ENCODE data around the gene STX4.

The STX4 gene

DNA sequence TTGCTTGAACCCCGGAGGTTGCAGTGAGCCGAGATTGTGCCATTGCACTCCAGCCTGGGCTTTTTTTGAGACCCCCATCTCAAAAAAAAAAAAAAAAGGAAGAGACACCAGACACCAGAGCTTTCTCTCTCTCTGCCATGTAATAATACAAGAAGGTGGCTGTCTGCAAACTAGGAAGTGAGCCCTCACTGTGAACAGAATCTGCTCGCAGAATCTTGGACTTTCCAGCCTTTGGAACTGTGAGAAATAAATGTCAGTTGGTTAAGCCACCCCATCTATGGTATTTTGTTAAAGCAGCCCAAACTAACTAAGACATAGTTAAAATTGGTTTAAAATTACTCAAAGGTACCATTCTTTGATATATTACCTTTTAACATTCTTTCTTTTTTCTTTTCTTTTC, 12.8 kb upstream of the STX4 start:
- DNase-seq (ENCODE audit: low read depth in 2 of 2) = no peak

DNA sequence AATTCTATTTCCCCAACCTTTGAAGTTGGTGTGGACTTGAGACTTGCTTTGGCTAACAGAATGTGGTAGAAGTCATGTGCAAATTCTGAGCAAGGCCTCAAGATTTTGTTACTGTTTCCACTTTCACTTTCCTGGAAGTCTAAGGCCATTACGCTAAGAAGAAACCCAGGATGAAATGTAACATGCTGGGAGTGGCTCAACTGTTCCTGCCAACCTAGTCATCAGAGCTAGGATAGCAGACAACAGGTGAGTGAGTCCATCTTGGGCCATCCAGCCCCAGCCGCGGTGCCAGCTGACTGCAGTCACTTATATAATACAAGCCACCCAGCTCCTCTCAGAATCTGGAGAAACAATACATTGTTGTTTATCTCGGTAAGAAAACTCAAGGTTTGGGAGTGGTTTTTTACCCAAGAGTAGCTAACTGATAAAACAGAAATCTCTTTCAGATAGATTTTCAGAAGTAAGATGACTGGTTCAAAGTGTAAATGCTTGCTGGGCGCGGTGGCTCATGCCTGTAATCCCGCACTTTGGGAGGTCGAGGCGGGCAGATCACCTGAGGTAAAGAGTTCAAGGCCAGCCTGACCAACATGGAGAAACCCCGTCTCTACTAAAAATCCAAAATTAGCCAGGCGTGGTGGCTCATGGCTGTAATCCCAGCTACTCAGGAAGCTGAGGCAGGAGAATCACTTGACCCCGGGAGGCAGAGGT, 10.7 kb upstream of the STX4 start:
- DNase-seq (ENCODE audit: low read depth in 2 of 2) = no peak

- DNase-seq (ENCODE audit: low read depth in 2 of 2) = no peak
Measured at GRCh38 chr16:31023252-31023602, 10.1 kb upstream of the STX4 start.

DNA sequence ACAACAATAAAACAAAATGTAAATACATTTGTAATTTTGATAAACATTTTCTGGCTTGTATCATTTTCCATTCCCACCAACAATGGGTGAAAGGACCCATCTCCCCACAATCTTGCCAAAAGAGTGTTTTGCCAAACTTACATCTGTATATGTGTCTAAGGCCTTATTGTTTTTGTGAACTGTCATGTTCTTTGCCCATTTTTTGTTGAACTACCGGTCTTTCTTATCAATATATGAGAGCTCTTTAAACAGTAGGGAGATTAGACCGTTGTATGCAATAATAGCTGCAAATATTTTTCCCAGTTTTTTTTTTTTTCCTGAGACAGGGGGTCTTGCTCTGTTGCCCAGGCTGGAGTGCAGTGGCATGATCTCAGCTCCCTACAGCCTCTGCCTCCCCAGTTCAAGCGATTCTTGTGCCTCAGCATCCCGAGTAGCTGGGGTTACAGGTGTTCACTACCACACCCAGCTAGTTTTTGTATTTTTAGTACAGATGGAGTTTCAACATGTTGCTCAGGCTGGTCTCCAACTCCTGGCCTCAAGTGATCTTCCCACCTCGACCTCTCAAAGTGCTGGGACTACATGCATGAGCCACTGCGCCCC, 9.6 kb upstream of the STX4 start:
- no peak for DNase-seq (ENCODE audit: low read depth in 2 of 2)

DNA sequence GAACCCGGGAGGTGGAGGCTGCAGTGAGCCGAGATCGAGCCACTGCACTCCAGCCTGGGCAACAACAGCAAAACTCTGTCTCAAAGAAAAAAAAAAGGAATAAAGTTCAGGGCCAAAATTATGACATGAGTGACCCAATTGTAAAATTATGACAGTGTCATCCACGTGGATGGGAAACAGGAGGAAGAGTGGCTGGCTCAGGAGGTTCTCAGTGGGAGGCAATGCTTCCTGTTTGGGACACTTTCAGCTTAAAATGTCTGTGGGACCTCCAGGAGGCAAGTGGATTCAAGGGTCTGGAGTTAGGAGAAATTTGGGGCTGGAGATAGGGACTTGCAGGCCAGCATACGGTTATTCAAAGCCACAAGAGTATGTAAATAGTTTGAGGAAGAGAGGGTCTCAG, 8.0 kb upstream of the STX4 start:
- DNase-seq (ENCODE audit: low read depth in 2 of 2) = no peak

DNA sequence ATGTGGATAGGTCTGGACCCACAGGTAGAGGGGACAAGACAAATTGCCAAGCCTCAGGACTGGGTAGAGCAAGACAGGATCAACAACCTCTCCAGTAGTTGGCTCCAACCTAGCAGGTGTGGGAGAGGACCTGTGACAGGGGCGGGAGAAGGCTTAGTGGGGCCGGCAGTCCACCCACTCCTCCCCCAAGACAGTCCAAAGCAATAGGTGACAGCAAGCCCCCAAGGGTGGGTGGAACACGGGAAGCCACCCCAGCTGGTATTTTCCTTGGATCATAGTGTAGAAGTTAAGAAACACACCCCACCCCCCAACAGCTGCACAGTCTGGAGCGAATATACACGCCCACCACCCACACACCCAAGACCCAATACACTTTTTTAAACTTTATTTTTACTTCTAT, 4.1 kb upstream of the STX4 start:
- DNase-seq (ENCODE audit: low read depth in 2 of 2) = no peak

- no peak for DNase-seq (ENCODE audit: low read depth in 2 of 2)
Measured at GRCh38 chr16:31031276-31031675, 2.1 kb upstream of the STX4 start.

DNA sequence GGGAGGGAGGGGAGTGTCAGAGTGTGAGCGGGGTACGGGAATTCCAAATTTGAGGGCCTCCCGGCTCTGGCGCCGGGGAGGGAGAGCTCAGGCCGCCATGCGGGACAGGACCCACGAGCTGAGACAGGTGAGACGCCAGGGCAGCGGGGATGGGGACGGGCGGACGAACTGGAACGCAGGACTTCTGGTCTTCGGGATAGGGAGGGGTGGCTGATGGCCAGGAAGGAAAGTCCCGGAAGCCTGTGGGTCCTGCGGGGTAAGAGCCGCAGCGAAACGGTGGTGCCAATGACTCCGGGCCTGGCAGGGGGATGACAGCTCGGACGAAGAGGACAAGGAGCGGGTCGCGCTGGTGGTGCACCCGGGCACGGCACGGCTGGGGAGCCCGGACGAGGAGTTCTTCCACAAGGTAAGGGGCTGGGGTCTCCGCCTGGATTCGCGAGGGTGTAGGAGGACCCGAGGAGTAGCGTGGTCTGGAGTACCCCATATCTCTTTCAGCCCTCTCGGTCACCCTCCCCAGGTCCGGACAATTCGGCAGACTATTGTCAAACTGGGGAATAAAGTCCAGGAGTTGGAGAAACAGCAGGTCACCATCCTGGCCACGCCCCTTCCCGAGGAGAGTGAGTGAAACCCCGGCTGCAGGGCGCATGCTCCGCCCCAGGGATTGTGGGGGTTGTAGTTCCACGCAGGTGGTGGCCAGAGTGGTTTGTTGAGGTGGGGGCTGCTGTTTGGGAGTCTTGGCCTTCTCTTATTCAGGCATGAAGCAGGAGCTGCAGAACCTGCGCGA, 543 bp downstream of the STX4 start:
- peak in 1 of 2 experiments; percentile 24 for DNase-seq (ENCODE audit: low read depth in 2 of 2)

DNA sequence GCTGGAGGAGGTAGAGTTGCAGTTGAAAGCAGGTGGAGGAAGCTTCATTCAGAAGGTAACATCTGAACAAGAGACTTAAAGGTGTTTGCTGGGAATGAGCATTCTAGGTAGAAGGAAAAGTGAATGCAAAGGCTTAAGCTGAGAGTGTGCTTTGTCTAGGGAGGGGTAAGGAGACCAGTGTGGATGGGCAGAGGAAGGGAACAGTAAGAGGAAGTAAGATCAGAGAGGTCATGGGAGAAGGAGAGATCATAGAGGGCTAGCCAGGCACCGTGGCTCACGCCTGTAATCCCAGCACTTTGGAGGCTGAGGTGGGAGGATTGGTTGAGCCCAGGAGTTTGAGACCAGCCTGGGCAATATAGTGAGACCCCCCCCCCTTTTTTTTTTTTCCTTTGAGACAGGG, 3.3 kb downstream of the STX4 start:
- no peak for DNase-seq (ENCODE audit: low read depth in 2 of 2)

- no peak for DNase-seq (ENCODE audit: low read depth in 2 of 2)
Measured at GRCh38 chr16:31038993-31039392, 5.6 kb downstream of the STX4 start.

GRCh38 chr16:31042866-31043265, 9.5 kb downstream of the STX4 start:
- DNase-seq (ENCODE audit: low read depth in 2 of 2) = no peak

DNA sequence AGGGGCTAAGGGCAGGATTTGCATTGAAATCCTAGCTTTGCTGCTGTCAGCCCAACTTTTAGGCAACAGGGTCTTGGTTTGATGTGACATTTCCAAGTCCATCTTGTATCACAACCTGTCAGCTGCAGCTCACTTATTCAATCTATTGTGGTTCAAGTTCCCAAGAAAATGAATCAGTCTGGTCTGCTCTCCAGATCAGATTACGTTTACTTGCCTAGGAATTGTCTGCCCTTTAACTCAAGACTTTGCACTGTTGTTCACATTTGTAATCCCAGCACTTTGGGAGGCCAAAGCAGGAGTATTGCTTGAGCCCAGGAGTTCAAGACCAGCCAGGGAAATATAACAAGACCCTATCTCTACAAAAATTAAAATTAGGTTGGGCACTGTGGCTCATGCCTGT, 10.0 kb downstream of the STX4 start:
- no peak for DNase-seq (ENCODE audit: low read depth in 2 of 2)

- no peak for DNase-seq (ENCODE audit: low read depth in 2 of 2)
Measured at GRCh38 chr16:31043898-31044481, 10.6 kb downstream of the STX4 start.

DNA sequence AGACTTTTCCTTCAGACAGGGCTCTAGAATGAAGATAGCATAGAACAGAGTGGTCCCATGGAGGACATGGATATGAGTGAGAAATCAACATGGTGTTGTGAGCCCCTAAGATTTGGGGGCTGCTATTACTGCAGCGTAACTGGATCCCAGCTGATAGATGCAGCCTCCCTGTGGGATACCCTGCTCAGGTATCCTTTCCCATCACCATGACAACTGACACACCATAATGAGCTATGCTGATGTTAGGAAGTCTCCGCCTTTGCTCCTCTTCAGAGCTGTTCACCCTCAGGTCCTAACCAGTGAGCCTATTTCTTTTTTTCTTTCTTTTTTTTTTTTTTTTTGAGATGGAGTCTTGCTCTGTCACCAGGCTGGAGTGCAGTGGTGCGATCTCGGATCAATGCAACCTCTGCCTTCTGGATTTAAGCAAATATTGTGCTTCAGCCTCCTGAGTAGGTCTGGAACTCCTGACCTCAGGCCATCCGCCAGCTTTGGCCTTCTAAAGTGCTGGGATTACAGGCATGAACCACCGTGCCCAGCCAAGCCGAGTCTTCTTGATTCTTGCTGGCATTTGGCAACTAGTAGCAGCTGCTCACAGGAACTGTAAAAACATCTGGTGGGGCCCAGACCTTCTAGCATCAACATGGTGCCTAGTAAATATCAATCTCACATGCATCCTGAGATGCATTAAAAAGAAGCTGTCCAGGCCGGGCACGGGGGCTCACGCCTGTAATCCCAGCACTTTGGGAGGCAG, 17.1 kb downstream of the STX4 start:
- no peak for DNase-seq (ENCODE audit: low read depth in 2 of 2)

DNA sequence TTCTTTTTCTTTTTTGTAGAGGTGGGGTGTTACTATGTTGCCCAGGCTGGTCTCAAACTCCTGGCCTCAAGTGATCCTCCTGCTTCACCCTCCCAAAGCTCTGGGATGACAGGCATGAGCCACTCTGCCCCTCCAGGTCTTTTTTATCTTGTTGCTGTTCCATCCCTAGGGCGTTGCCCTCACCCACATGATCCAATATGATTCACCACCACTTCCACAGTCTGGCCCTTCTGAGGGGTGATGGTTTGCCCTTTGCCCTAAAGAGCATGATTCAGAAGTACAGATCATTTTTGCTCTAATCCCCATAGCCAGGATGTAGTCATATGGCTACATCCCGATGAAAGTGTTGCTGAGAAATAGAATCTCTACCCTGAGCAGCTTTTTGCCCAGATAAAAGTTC, 18.8 kb downstream of the STX4 start:
- peak; percentile 48 to 50 for DNase-seq (ENCODE audit: low read depth in 2 of 2)

DNA sequence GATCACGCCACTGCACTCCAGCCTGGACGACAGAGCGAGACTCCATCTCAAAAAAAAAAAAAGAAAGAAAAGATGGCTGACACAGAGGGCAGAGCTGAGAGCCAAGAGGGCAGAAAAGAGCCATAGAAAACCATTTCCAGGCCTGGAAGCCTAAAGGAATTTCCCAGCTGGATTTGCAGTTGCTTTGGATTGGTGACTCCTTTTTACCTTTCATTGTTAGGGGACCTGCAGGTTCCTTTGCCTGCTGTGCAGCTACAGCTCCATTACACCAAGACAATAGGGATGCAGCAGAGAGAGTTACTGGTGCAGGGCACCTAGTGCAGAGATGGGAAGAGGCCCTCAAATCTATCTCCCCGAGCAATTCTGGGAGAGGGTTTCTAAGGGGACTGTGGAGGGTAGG, 22.3 kb downstream of the STX4 start:
- DNase-seq (ENCODE audit: low read depth in 2 of 2) = no peak

GRCh38 chr16:31061126-31061812, 27.9 kb downstream of the STX4 start:
- DNase-seq (ENCODE audit: low read depth in 2 of 2) = no peak

DNA sequence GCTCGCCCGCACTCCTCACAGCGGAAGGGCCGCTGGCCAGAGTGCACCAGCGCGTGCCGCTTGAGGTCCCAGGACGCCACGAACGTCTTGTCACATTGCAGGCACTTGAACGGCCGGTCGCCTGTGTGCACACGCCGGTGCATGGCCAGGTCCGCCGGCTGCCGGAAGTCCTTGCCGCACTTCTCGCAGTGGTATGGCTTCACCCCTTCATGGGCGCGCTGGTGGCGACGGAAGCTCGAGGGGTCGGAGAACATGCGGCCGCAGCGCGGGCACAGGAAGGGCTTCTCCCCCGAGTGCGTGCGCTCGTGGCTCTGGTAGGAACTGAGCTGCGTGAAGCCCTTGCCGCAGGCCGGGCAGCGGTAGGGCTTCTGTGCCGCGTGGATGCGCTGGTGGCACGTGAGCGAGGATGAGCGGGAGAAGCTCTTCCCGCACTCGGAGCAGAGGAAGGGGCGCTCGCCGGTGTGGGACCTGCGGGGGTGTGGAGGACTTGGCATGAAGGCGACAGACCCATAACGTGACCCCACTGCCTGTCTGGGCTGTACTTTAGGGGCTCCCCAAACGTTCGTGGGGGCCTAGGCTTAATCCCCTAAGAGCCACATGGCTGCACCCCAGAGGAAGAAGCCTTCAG, 28.6 kb downstream of the STX4 start:
- no peak for DNase-seq (ENCODE audit: low read depth in 2 of 2)

DNA sequence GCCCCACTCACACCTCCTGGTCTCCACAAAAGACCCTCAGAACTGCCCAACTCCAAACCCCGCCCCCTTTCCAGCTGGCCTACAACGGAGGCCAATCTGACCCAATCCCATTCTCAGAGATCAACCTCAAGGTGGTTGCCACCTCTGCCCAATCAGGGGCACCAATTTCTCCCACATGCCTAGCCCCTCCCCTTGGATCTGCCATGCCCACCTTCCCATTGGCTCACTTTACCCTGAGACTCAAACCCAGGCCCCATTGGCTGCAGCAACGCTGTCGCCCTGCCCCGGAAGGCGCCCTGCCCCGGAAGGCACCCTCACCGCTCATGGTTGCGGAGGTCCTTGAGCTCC, 30.1 kb downstream of the STX4 start:
- no peak for DNase-seq (ENCODE audit: low read depth in 2 of 2)

- DNase-seq (ENCODE audit: low read depth in 2 of 2) = no peak
Measured at GRCh38 chr16:31063843-31064611, 30.7 kb downstream of the STX4 start.

All from fibroblast of skin of left biceps (primary cell).